Measurements from ENCODE around the gene CX3CR1.

GRCh38 chr3:39271363-39271914, 8.4 kb downstream of the CX3CR1 start:
- TF ChIP-seq ZNF24 (IDR thresholded peaks at IDR 0.05) (no peak), CREM (IDR thresholded peaks at IDR 0.05; ENCODE audit: low read depth) (no peak), CEBPB (IDR thresholded peaks at IDR 0.05; ENCODE audit: borderline replicate concordance in 1 of 2, low read depth in 2 of 2, low read length in 2 of 2) (no peak), POLR2A (IDR thresholded peaks at IDR 0.05; ENCODE audit: low read depth, low read length) (no peak), EP300 (IDR thresholded peaks at IDR 0.05; ENCODE audit: borderline replicate concordance in 1 of 2, control insufficient read depth in 1 of 2, low read depth in 2 of 2, low read length in 2 of 2) (no peak), USF2 (IDR thresholded peaks at IDR 0.05; ENCODE audit: borderline replicate concordance, low read depth, low read length) (no peak), CHD2 (IDR thresholded peaks at IDR 0.05; ENCODE audit: borderline replicate concordance, low read depth, low read length) (no peak), CTCF (IDR thresholded peaks at IDR 0.05 in 2 of 3, conservative IDR thresholded peaks at IDR 0.05 in 1 of 3; ENCODE audit: control insufficient read depth in 2 of 3, extremely low read depth in 1 of 3, insufficient read depth in 1 of 3, low read depth in 3 of 3, low read length in 3 of 3) (no peak), E2F4 (IDR thresholded peaks at IDR 0.05; ENCODE audit: low read depth, low read length) (no peak), ZBED1 (IDR thresholded peaks at IDR 0.05; ENCODE audit: borderline replicate concordance) (no peak), SRF (IDR thresholded peaks at IDR 0.05; ENCODE audit: low read depth in 2 of 2, low read length in 2 of 2) (no peak), MAX (IDR thresholded peaks at IDR 0.05; ENCODE audit: low read depth, low read length) (no peak), PKNOX1 (IDR thresholded peaks at IDR 0.05) (no peak)
